ENCODE measurements around the gene DEPDC1B. TPM values are rescaled to one million over a fixed set of nuclear protein-coding genes. Genes with fewer than 3 reads are reported as not detected.
A peak's percentile ranks its signal among the peaks of the same experiment; 100 is the strongest.

DEPDC1B gene
- total RNA-seq, 1 experiment from 2014 or later = 34.9 TPM

GRCh38 chr5:60703944-60704343 is 4.0 kb upstream of the DEPDC1B start:
- CTCF ChIA-PET = no interaction called here
- intact Hi-C loops (cut with micrococcal nuclease; ENCODE audit: unreplicated experiment) = no loop called here
- H3K4me3 ChIP-seq (ENCODE audit: low read depth, low read length, poor library complexity, severe bottlenecking) = no peak overlapping the region

GRCh38 chr5:60701321-60701968 is 1.5 kb upstream of the DEPDC1B start:
- intact Hi-C loops (cut with micrococcal nuclease; ENCODE audit: unreplicated experiment) = no loop called here
- H3K4me1 ChIP-seq (ENCODE audit: insufficient read depth, low read length, poor library complexity, severe bottlenecking) = peaks cover 27% of the 10 kb centered on the region
- CTCF ChIA-PET = no interaction called here
- H3K4me3 ChIP-seq (ENCODE audit: low read depth, low read length, poor library complexity, severe bottlenecking) = no peak overlapping the region
- H3K36me3 ChIP-seq (ENCODE audit: insufficient read depth, low read length, poor library complexity, severe bottlenecking) = no peaks in the 10 kb centered on the region
- H3K27me3 ChIP-seq (replicated peaks; ENCODE audit: insufficient read depth, low read depth, low read length, poor library complexity) = no peaks in the 10 kb centered on the region
- no peak overlapping the region for H3K27ac ChIP-seq (ENCODE audit: low read depth, low read length, poor library complexity, severe bottlenecking)
- TF ChIP-seq CTCF (conservative IDR thresholded peaks at IDR 0.05; ENCODE audit: low read depth, low read length) (no peak), EZH2 (IDR thresholded peaks at IDR 0.05; ENCODE audit: borderline replicate concordance, low read depth, low read length, poor library complexity, severe bottlenecking) (no peak)
- no TSS peak for BruUV-seq (replicated peaks)
- no peaks in the 10 kb centered on the region for H3K9me3 ChIP-seq (ENCODE audit: low read depth, low read length, poor library complexity, severe bottlenecking)
- POLR2A ChIA-PET (ENCODE audit: low non-redundant PET) = no interaction called here
- DNase-seq (ENCODE audit: low spot score) = no peak

More at GRCh38 chr5:60703944-60704343, 4.0 kb upstream of the DEPDC1B start:
- no peak for DNase-seq (ENCODE audit: low spot score)
- Histone ChIP-seq H3K27ac (ENCODE audit: low read depth, low read length, poor library complexity, severe bottlenecking) (no peak overlapping the region), H3K4me1 (ENCODE audit: insufficient read depth, low read length, poor library complexity, severe bottlenecking) (peaks cover 8% of the 10 kb centered on the region), H3K27me3 (replicated peaks; ENCODE audit: insufficient read depth, low read depth, low read length, poor library complexity) (no peaks in the 10 kb centered on the region), H3K36me3 (ENCODE audit: insufficient read depth, low read length, poor library complexity, severe bottlenecking) (no peaks in the 10 kb centered on the region), H3K9me3 (ENCODE audit: low read depth, low read length, poor library complexity, severe bottlenecking) (no peaks in the 10 kb centered on the region)
- POLR2A ChIA-PET (ENCODE audit: low non-redundant PET) = no interaction called here
- TF ChIP-seq EZH2 (IDR thresholded peaks at IDR 0.05; ENCODE audit: borderline replicate concordance, low read depth, low read length, poor library complexity, severe bottlenecking) (no peak), CTCF (conservative IDR thresholded peaks at IDR 0.05; ENCODE audit: low read depth, low read length) (no peak)
- no TSS peak for BruUV-seq (replicated peaks)

GRCh38 chr5:60700416-60700757 is 421 bp upstream of the DEPDC1B start:
- DNase-seq (ENCODE audit: low spot score) = peak; percentile 40
- POLR2A ChIA-PET (ENCODE audit: low non-redundant PET) = no interaction called here
- TSS peak; percentile 94 for BruUV-seq (replicated peaks)
- Histone ChIP-seq H3K4me1 (ENCODE audit: insufficient read depth, low read length, poor library complexity, severe bottlenecking) (peaks cover 27% of the 10 kb centered on the region), H3K27me3 (replicated peaks; ENCODE audit: insufficient read depth, low read depth, low read length, poor library complexity) (no peaks in the 10 kb centered on the region), H3K27ac (ENCODE audit: low read depth, low read length, poor library complexity, severe bottlenecking) (peak overlapping the region; percentile 87), H3K9me3 (ENCODE audit: low read depth, low read length, poor library complexity, severe bottlenecking) (no peaks in the 10 kb centered on the region), H3K36me3 (ENCODE audit: insufficient read depth, low read length, poor library complexity, severe bottlenecking) (no peaks in the 10 kb centered on the region), H3K4me3 (ENCODE audit: low read depth, low read length, poor library complexity, severe bottlenecking) (peak overlapping the region; percentile 77)
- CTCF ChIA-PET = no interaction called here
- TF ChIP-seq CTCF (conservative IDR thresholded peaks at IDR 0.05; ENCODE audit: low read depth, low read length) (no peak), EZH2 (IDR thresholded peaks at IDR 0.05; ENCODE audit: borderline replicate concordance, low read depth, low read length, poor library complexity, severe bottlenecking) (no peak)
- intact Hi-C loops (cut with micrococcal nuclease; ENCODE audit: unreplicated experiment) = no loop called here
